GM18526 (cell line): ENCODE results near the gene PLPPR3.

Experiments used
- POLR2A ChIP-seq: IDR thresholded peaks from 3 replicates; pipeline ENCODE4 v1.6.1; 2011; ENCODE audit not compliant: insufficient read length; ENCODE audit errors: extremely low read depth

Gene PLPPR3

DNA sequence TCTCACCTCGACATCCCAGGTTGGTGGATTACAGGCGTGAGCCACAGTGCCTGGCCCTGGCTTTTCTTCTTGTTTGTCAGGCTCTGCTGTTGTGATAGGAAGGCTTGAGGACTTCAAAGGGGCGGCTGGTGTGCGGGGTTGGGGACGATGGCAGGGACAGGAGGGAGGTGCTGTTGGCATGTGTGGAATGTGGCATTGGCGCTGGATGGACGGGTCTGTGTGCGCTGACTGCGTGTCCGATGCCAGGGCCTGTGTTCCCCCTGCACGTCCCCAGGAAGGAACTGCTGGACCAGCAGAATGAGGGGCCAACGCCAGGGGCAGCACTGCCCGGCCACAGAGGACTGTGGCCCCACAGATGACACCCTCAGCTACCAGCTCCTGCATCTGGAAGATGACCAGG, 37.2 kb downstream of the PLPPR3 start:
- TF ChIP-seq POLR2A = no peak

DNA sequence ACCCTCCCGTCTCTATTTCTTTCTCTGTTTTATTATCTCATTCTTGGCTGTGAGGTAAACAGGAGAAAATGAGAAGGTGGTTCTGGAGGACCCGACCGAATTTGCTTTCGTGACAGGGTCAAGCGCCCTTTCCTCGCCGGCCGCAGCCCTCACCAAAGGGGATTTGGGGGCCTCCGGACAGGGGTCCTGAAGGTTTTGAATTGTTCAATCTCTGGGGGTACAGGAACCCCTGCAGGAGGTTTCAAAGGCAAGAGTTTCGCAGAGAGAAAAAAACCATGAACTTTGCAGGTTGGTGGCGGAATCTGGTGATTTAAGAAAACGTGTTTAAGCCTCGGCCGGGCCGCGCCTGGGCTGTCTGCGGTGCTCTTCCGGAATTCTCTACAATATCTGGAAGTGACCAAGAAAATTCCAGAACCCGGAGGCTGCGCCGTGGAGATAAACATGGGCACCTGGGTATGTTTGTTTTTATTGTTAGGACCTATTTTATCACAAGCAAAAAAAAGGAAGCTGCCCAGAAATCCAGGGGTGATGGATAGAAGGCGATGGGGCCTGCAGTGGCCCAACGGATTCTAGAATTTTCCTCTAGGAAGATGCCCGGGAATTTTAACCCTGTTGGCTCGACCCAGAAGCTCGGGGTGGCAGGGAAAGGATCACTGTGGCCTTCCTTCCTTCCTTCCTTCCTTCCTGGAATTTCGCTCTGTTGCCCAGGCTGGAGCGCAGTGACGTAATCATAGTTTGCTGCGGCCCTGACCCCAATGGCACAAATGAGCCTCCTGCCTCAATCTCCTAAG, 38.7 kb downstream of the PLPPR3 start:
- no peak for TF ChIP-seq POLR2A

GRCh38 chr19:782185-782877, 39.4 kb downstream of the PLPPR3 start:
- TF ChIP-seq POLR2A = no peak

- no peak for TF ChIP-seq POLR2A
Observed at GRCh38 chr19:781800-782184, 40.0 kb downstream of the PLPPR3 start.

- no peak for TF ChIP-seq POLR2A
Observed at GRCh38 chr19:780935-781334, 40.8 kb downstream of the PLPPR3 start.

DNA sequence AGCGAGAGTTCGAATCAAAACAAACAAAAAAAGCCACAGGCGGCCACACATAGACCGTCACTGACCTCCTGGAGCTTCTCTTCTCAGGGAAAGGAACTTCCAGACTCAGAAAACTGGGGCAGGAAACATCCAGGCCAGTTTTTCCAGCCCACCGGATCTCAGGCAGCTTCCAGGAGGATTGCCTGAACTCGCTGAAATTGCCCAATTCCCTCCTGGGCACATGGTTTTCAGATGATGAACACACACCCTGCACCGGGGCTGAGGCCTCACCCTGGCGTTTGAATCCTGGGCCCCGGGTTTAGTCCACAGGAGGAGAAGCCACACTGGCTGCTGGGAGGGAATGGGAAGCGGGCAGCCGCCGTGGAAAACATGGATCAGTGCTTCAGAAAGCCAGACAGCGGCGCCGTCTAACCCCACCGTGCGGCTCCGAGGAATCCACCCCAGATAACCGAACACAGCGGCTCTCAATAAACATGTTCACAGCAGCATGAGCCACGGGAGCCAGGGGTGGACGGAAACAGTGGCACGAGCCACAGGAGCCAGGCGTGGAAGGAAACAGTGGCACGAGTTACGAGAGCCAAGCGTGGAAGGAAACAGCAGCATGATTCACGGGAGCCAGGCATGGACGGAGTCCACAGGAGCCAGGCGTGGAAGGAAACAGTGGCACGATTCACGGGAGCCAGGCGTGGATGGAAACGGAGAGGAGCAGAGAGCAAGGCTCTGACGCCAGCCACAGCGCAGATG, 42.7 kb downstream of the PLPPR3 start:
- TF ChIP-seq POLR2A = no peak

DNA sequence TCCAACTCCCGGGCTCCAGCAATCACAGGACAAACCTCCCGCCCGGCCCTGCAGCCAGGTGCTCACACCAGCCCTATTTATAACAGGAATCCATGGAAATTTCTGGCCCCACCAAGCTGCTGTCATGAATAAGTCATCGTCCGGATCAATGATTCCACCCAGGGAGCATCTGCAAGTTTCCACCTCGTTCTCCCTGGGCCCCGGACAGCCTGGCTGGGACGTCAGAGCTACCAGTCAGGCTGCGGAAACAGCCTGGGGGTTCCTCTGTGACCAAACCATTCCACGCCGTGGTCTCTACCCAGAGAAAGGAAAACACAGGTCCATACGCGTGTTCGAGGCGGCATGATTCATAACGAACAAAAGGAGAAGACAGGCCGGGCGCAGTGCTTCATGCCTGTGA, 45.2 kb downstream of the PLPPR3 start:
- no peak for TF ChIP-seq POLR2A

DNA sequence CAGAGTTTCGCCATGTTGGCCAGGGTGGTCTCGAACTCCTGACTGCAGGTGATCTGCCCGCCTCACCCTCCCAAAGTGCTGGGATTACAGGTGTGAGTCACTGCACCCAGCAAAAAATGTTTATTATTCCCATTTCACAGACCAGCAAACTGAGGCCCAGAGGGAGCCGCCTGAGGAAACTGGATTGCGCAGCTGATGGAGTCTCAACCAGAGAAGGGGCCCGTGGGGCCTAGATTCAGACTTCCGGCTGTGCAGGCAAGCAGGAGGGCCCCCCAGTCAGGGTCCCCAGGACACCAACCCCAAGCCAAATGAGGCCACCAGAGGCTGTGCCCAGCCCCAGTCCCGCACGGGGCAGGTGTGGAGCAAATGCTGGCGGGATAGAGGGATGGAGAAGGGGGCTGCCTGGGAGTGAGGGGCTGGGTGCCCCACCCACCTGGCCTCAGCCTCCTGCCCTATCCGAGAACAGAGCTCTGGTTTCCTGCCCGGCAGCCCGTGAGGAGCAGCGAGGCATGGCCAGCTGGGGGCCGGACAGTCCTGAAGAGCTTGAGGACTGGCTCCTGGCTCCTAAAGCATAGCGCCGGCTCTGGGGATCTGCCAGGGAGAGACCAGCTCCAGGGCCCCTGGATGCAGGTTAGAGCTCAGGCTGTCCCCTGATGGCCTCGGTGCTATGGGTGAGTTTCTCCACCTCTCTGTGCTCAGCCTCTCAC, 48.9 kb downstream of the PLPPR3 start:
- no peak for TF ChIP-seq POLR2A

DNA sequence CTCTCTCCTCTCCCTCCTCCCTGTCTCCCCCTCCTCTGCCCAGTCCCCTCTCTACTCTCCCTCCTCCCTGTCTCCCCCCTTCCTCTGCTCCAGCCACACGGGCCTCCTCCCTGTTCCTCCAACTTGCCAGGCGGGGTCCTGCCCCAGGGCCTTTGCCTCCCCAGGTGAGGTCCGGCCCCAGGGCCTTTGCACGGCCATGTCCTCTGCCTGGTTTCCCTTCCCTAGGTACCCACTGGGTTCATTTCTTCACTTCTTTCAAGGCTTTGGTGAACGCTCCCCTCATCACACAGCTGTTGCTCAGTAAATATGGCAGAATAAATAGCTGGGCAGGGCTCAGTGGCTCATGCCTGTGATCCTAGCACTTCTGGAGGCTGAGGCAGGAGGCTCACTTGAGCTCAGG, 49.7 kb downstream of the PLPPR3 start:
- TF ChIP-seq POLR2A = no peak

DNA sequence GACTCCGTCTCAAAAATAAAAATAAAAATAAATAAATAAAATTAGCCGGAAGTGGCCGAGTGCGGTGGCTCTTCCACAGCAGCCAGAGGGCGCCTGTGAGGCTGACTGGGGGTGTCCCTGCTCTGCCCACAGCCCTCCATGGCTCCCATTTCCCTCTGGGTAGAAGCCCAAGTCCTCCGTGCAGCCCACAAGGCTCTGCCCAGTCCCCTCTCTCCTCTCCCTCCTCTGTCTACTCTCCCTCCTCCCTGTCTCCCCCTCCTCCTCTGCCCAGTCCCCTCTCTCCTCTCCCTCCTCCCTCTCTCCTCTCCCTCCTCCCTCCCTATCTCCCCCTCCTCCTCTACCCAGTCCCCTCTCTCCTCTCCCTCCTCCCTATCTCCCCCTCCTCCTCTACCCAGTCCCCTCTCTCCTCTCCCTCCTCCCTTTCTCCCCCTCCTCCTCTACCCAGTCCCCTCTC, 50.4 kb downstream of the PLPPR3 start:
- TF ChIP-seq POLR2A = no peak

GRCh38 chr19:769616-770015, 52.1 kb downstream of the PLPPR3 start:
- TF ChIP-seq POLR2A = no peak

DNA sequence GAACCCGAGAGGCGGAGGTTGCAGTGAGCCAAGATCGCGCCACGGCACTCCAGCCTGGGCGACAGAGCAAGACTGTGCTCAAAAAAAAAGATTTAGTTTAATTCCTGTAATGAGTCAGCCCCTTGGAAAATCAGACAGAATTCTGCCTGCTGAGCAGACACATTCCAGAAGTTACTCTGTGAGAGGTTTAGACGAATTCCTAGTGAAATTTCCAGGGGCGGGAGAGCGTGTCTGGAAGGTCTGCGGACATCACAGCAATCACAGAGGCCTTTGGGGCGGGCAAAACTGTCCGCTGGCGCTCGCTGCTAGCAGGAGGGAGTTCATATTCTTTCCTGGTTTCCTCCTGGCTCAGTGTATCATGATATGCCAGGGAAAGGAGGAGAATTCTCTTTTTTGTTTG, 53.3 kb downstream of the PLPPR3 start:
- no peak for TF ChIP-seq POLR2A

- no peak for TF ChIP-seq POLR2A
Observed at GRCh38 chr19:765179-765738, 56.5 kb downstream of the PLPPR3 start.

- TF ChIP-seq POLR2A = no peak
Observed at GRCh38 chr19:764301-764700, 57.5 kb downstream of the PLPPR3 start.

DNA sequence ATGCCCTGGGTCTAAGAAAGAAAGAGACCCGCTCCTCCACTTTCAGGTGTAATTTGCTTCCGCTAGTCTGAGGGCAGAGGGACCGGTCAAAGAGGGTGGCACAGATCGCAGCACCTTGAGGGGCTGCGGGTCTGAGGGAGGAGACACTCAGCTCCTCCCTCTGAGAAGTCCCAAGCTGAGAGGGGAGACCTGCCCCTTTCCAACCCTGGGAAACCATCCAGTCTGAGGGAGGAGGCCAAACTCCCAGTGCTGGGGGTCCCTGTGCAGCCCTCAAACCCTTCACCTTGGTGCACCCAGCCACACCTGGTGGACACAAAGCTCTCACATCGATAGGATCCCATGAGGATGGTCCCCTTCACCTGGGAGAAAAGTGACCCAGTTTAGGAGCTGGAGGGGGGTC, 57.9 kb downstream of the PLPPR3 start:
- no peak for TF ChIP-seq POLR2A

GRCh38 chr19:763181-763580, 58.6 kb downstream of the PLPPR3 start:
- TF ChIP-seq POLR2A = no peak
